G401 (cell line): ENCODE measurements around the gene NHSL2. TPM values are rescaled to one million over a fixed set of nuclear protein-coding genes. Genes with fewer than 3 reads are reported as not detected.

Source experiments
- DNase-seq: peaks from one replicate; pipeline ENCODE4 v3.0.0-alpha.2; 2015; ENCODE audit warnings: low spot score
- in situ Hi-C: cut with HindIII; loops from 2 replicates; pipeline ENCODE4 v1.10.0; 2016; ENCODE audit warnings: low sequenced_read_pairs, mixed read lengths
- total RNA-seq: library from RNA; depleted of rRNA; stranded (reverse); fragments of >200 nt; shearing (Covaris generic); gene quantifications from 2 replicates; pipeline ENCODE4 v1.2.3, GENCODE V29; 2014

The NHSL2 gene
- total RNA-seq, 1 experiment from 2014 or later: 0.61 TPM

GRCh38 chrX:72114807-72115206 is 204.2 kb downstream of the NHSL2 start:
- in situ Hi-C loops: no loop called here
- no peak for DNase-seq

GRCh38 chrX:72115380-72115779 is 204.7 kb downstream of the NHSL2 start:
- in situ Hi-C loops: no loop called here
- DNase-seq: no peak

- no peak for DNase-seq
- in situ Hi-C loops: no loop called here
These were observed 207.1 kb downstream of the NHSL2 start for GRCh38 chrX:72117636-72118210.

GRCh38 chrX:72120837-72121236 is 210.2 kb downstream of the NHSL2 start:
- peak; percentile 87 for DNase-seq
- in situ Hi-C loops: no loop called here

GRCh38 chrX:72121383-72121782 is 210.7 kb downstream of the NHSL2 start:
- in situ Hi-C loops: no loop called here
- DNase-seq: peak; percentile 78

GRCh38 chrX:72122621-72123337 is 212.1 kb downstream of the NHSL2 start:
- DNase-seq: no peak
- in situ Hi-C loops: no loop called here

- no peak for DNase-seq
- in situ Hi-C loops: no loop called here
These were observed 213.0 kb downstream of the NHSL2 start for GRCh38 chrX:72123471-72124185.

GRCh38 chrX:72124540-72125201 is 214.0 kb downstream of the NHSL2 start:
- no peak for DNase-seq
- in situ Hi-C loops: loop anchor here (5.0 kb wide), 1 partner anchor 107 kb away; no protein-coding TSS in a partner anchor

- DNase-seq: no peak
- in situ Hi-C loops: loop anchor here (5.0 kb wide), 1 partner anchor 108 kb away; no protein-coding TSS in a partner anchor
These were observed 214.8 kb downstream of the NHSL2 start for GRCh38 chrX:72125331-72126047.

- in situ Hi-C loops: loop anchor here (5.0 kb wide), 1 partner anchor 109 kb away; no protein-coding TSS in a partner anchor
- peak; percentile 84 for DNase-seq
These were observed 215.4 kb downstream of the NHSL2 start for GRCh38 chrX:72126048-72126415.

- in situ Hi-C loops: loop anchor here (5.0 kb wide), 1 partner anchor 109 kb away; no protein-coding TSS in a partner anchor
- peak; percentile 89 for DNase-seq
These were observed 216.0 kb downstream of the NHSL2 start for GRCh38 chrX:72126539-72127140.

- in situ Hi-C loops: loop anchor here (5.0 kb wide), 1 partner anchor 110 kb away; no protein-coding TSS in a partner anchor
- DNase-seq: no peak
These were observed 216.7 kb downstream of the NHSL2 start for GRCh38 chrX:72127332-72127731.

- in situ Hi-C loops: loop anchor here (5.0 kb wide), 1 partner anchor 111 kb away; no protein-coding TSS in a partner anchor
- DNase-seq: no peak
These were observed 217.7 kb downstream of the NHSL2 start for GRCh38 chrX:72128183-72128834.

GRCh38 chrX:72128881-72129280 is 218.2 kb downstream of the NHSL2 start:
- DNase-seq: no peak
- in situ Hi-C loops: loop anchor here (5.0 kb wide), 1 partner anchor 112 kb away; no protein-coding TSS in a partner anchor

- no peak for DNase-seq
- in situ Hi-C loops: loop anchor here (5.0 kb wide), 1 partner anchor 112 kb away; no protein-coding TSS in a partner anchor
These were observed 219.0 kb downstream of the NHSL2 start for GRCh38 chrX:72129661-72130060.

GRCh38 chrX:72130156-72130761 is 219.6 kb downstream of the NHSL2 start:
- in situ Hi-C loops: no loop called here
- DNase-seq: no peak

- in situ Hi-C loops: no loop called here
These were observed 220.2 kb downstream of the NHSL2 start for GRCh38 chrX:72130762-72131250.

More at GRCh38 chrX:72130762-72131250, 220.2 kb downstream of the NHSL2 start:
- DNase-seq: no peak
